Measurements from ENCODE around the gene EPX.
A peak's percentile ranks its signal among the peaks of the same experiment; 100 is the strongest.

Gene EPX

GRCh38 chr17:58215685-58216084 is 23.2 kb downstream of the EPX start:
- TF ChIP-seq NFIC (IDR thresholded peaks at IDR 0.05) (no peak), YY1 (IDR thresholded peaks at IDR 0.05; ENCODE audit: low read depth) (no peak), ZBTB7A (IDR thresholded peaks at IDR 0.05; ENCODE audit: low read depth) (no peak), TAF1 (IDR thresholded peaks at IDR 0.05; ENCODE audit: low read depth) (no peak), TCF12 (IDR thresholded peaks at IDR 0.05; ENCODE audit: low read depth) (no peak)

DNA sequence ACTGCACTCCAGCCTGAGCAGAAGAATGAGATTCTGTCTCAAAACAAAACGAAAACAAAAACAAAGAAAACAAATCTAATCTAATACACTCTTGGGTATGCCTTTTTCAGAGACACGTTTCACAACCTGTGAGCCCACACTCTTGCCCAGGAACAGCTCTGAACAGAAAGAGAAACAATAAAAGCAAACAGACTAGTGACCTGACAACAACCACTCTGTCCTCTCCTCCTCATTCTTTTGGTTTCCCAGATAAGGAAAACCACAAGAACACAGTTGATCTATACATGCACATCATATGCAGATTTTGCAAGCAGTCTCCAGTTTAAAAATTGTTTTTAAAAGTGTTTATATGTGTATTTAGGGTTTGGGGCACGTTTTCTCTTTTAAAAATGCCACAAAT is 25.2 kb downstream of the EPX start:
- TF ChIP-seq YY1 (IDR thresholded peaks at IDR 0.05; ENCODE audit: low read depth) (no peak), ZBTB7A (IDR thresholded peaks at IDR 0.05; ENCODE audit: low read depth) (no peak), TCF12 (IDR thresholded peaks at IDR 0.05; ENCODE audit: low read depth) (no peak)

- peak; percentile 95 for TF ChIP-seq YY1 (IDR thresholded peaks at IDR 0.05; ENCODE audit: low read depth)
- TF ChIP-seq, protein P1, sequence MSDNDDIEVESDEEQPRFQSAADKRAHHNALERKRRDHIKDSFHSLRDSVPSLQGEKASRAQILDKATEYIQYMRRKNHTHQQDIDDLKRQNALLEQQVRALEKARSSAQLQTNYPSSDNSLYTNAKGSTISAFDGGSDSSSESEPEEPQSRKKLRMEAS (IDR thresholded peaks at IDR 0.05), result peak; percentile 74
- TF ChIP-seq EP300 (IDR thresholded peaks at IDR 0.05; ENCODE audit: borderline replicate concordance), result no peak
- TF ChIP-seq ZBTB7A (IDR thresholded peaks at IDR 0.05; ENCODE audit: low read depth), result no peak
- peak; percentile 73 for TF ChIP-seq CREB1 (IDR thresholded peaks at IDR 0.05; ENCODE audit: low read depth)
- TF ChIP-seq TAF1 (IDR thresholded peaks at IDR 0.05; ENCODE audit: low read depth), result peak; percentile 93
Observed at GRCh38 chr17:58219007-58219788, 26.7 kb downstream of the EPX start, which contains the start of gene MKS1. MKS1 (minus strand) TSS chr17:58219255; CDS start chr17:58219230, 25 bp downstream.

DNA sequence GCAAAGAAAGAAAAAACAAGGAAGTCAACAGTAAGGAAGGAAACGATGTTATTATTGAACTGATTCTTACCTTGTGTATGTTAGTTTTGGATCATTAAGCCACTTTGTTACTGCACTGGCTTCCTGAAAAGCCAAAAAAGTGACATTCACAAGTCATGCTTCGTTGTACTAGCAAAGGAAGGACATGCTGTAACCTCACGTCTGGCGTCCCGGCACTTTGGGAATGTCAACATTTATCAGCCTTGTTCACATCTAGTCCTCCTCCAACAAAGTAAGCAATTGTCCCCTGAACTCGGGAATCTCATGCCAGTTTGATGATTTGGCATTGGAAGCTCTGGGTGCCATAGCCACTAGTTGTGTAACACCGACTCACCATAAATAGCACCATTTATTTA is 27.3 kb downstream of the EPX start:
- no peak for TF ChIP-seq EGR1 (IDR thresholded peaks at IDR 0.05)
- no peak for TF ChIP-seq TCF12 (IDR thresholded peaks at IDR 0.05; ENCODE audit: low read depth)
- no peak for TF ChIP-seq RAD21 (IDR thresholded peaks at IDR 0.05; ENCODE audit: low read depth)
- TF ChIP-seq CREB1 (IDR thresholded peaks at IDR 0.05; ENCODE audit: low read depth), result no peak
- TF ChIP-seq, protein P1 (IDR thresholded peaks at IDR 0.05), result no peak
- TF ChIP-seq ZBTB7A (IDR thresholded peaks at IDR 0.05; ENCODE audit: low read depth), result no peak
- TF ChIP-seq EP300 (IDR thresholded peaks at IDR 0.05; ENCODE audit: borderline replicate concordance), result no peak

DNA sequence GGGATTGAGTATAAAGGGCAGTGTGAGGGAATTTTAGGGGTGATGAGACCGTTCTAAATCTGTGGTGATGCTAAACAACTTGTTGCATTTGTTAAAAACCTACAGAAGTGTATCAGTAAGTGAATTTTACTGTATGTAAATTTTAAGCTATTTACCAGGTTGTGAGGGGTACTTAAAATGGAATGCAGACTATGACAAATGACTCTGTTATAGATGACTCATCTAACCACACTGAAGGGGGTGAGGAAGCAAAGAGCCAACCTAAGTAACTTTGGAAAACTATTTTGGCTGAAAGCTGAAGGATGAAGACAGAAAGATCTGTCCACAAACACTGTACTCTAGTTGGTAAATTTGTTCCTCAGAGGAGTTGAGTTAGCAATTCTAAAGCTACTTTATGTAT is 31.8 kb downstream of the EPX start:
- TF ChIP-seq RAD21 (IDR thresholded peaks at IDR 0.05; ENCODE audit: low read depth) (no peak), CREB1 (IDR thresholded peaks at IDR 0.05; ENCODE audit: low read depth) (no peak), TEAD4 (IDR thresholded peaks at IDR 0.05) (no peak), TCF12 (IDR thresholded peaks at IDR 0.05; ENCODE audit: low read depth) (no peak), YY1 (IDR thresholded peaks at IDR 0.05; ENCODE audit: low read depth) (no peak), ZBTB7A (IDR thresholded peaks at IDR 0.05; ENCODE audit: low read depth) (no peak), EP300 (IDR thresholded peaks at IDR 0.05; ENCODE audit: borderline replicate concordance) (no peak), EGR1 (IDR thresholded peaks at IDR 0.05) (no peak), REST (IDR thresholded peaks at IDR 0.05; ENCODE audit: low read depth) (no peak)
- TF ChIP-seq, protein P2, sequence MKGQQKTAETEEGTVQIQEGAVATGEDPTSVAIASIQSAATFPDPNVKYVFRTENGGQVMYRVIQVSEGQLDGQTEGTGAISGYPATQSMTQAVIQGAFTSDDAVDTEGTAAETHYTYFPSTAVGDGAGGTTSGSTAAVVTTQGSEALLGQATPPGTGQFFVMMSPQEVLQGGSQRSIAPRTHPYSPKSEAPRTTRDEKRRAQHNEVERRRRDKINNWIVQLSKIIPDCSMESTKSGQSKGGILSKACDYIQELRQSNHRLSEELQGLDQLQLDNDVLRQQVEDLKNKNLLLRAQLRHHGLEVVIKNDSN (IDR thresholded peaks at IDR 0.05), result no peak

GRCh38 chr17:58227733-58228132 is 35.2 kb downstream of the EPX start:
- no peak for TF ChIP-seq ZBTB7A (IDR thresholded peaks at IDR 0.05; ENCODE audit: low read depth)
- TF ChIP-seq, protein P1 (IDR thresholded peaks at IDR 0.05), result no peak
- TF ChIP-seq FOXM1 (IDR thresholded peaks at IDR 0.05; ENCODE audit: borderline replicate concordance, low read depth), result no peak
- no peak for TF ChIP-seq YY1 (IDR thresholded peaks at IDR 0.05; ENCODE audit: low read depth)
- no peak for TF ChIP-seq EP300 (IDR thresholded peaks at IDR 0.05; ENCODE audit: borderline replicate concordance)
- no peak for TF ChIP-seq TEAD4 (IDR thresholded peaks at IDR 0.05)
- no peak for TF ChIP-seq NFIC (IDR thresholded peaks at IDR 0.05)
- TF ChIP-seq CEBPB (IDR thresholded peaks at IDR 0.05), result no peak
- TF ChIP-seq REST (IDR thresholded peaks at IDR 0.05; ENCODE audit: low read depth), result no peak
- no peak for TF ChIP-seq TAF1 (IDR thresholded peaks at IDR 0.05; ENCODE audit: low read depth)
- no peak for TF ChIP-seq TCF12 (IDR thresholded peaks at IDR 0.05; ENCODE audit: low read depth)
- TF ChIP-seq CREB1 (IDR thresholded peaks at IDR 0.05; ENCODE audit: low read depth), result no peak
- TF ChIP-seq EGR1 (IDR thresholded peaks at IDR 0.05), result no peak

All from Ishikawa (cell line).